ENCODE results near the gene ALDH1L1. TPM values are rescaled to one million over a fixed set of nuclear protein-coding genes. Genes with fewer than 3 reads are reported as not detected.

ALDH1L1 gene
- total RNA-seq, 1 donor from 2014 or later = 0.06 TPM

DNA sequence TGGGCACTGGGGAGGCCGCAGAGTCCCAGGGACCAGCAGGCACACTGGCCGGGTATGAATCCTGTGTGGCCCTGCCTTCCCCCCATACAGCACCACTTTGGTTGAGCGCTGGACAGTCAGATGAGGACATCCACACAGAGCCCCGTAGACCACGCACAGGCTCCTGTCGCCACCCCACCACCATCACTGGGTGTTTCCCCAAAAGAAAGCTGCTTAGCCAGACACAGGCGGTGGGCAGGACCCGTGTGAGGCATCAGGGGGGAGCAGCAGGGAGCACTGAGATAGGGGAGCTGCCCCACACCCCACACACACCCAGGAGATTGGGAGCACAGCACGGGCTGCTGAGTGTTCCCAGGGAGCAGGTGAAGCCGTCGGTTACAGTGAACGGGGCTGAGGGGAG is 54.1 kb downstream of the ALDH1L1 start:
- H3K4me3 ChIP-seq (ENCODE audit: low read depth, low read length) = no peak overlapping the region
- DNase-seq (ENCODE audit: low read depth) = no peak
- TF ChIP-seq, protein P1, sequence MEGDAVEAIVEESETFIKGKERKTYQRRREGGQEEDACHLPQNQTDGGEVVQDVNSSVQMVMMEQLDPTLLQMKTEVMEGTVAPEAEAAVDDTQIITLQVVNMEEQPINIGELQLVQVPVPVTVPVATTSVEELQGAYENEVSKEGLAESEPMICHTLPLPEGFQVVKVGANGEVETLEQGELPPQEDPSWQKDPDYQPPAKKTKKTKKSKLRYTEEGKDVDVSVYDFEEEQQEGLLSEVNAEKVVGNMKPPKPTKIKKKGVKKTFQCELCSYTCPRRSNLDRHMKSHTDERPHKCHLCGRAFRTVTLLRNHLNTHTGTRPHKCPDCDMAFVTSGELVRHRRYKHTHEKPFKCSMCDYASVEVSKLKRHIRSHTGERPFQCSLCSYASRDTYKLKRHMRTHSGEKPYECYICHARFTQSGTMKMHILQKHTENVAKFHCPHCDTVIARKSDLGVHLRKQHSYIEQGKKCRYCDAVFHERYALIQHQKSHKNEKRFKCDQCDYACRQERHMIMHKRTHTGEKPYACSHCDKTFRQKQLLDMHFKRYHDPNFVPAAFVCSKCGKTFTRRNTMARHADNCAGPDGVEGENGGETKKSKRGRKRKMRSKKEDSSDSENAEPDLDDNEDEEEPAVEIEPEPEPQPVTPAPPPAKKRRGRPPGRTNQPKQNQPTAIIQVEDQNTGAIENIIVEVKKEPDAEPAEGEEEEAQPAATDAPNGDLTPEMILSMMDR (conservative IDR thresholded peaks at IDR 0.05; ENCODE audit: low read depth, low read length) = no peak

DNA sequence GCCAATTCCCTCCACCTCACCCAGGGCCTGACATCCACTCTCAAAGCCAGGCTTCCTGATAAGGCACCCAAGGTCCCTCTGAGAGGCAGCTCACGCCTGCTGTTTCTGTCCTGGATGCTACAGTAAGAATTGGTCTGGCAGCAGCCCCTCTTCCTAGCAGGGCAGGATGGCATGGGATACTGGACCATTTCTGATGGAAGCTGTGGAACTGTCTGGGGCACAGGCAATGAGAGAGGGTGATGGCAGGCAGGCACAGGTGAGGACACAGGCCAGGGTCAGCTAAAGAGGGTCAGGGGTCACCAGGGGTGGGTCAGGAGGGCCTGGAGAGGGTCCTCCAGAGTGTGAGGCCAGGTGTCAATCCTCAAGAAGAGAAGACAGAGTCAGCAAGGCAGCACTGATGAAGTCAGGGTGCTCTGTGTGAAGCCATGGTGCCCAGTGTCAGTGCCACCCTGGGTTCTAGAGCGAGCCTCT is 54.6 kb downstream of the ALDH1L1 start:
- H3K4me3 ChIP-seq (ENCODE audit: low read depth, low read length) = no peak overlapping the region
- DNase-seq (ENCODE audit: low read depth) = no peak
- TF ChIP-seq, protein P1 (conservative IDR thresholded peaks at IDR 0.05; ENCODE audit: low read depth, low read length) = no peak

DNA sequence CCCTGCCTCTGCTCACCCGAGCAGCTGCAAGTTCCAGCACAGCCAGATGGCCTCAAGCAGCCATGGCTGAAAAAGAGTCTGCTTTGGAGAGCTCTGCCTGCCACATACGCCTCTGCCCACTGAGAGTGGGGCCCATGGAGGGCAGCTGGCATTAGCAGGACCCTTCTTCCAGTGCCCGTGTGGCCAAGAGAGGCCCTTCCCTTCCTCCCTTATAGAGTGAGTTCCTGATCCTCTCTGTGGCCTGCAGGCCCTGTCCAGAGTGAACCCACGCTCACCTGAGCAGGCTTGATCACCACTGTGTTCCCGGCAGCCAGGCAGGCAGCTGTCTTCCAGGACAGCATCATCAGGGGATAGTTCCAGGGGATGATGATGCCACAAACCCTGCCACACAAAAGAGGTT is 55.0 kb downstream of the ALDH1L1 start:
- H3K4me3 ChIP-seq (ENCODE audit: low read depth, low read length) = no peak overlapping the region
- no peak for DNase-seq (ENCODE audit: low read depth)
- TF ChIP-seq, protein P1 (conservative IDR thresholded peaks at IDR 0.05; ENCODE audit: low read depth, low read length) = no peak

DNA sequence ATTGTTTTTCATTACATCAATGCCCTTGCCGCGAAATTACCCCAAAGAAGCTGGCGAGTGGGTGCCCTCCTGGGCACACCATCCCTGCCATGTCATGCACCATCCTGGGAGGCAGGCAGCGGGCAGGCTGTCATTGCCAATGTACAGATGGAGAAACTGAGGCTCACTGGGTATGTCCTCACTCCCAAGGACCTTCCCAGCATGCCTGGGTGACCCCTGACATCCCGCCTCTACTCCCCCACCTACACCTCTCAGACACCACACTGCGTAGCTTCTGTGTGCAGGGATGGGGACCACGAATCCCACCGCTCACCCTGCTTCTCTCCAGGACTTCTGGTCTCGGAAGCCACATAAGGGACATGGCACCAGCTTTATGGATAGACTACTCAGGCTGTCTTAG is 55.5 kb downstream of the ALDH1L1 start:
- H3K4me3 ChIP-seq (ENCODE audit: low read depth, low read length) = no peak overlapping the region
- TF ChIP-seq, protein P1 (conservative IDR thresholded peaks at IDR 0.05; ENCODE audit: low read depth, low read length) = no peak
- no peak for DNase-seq (ENCODE audit: low read depth)

DNA sequence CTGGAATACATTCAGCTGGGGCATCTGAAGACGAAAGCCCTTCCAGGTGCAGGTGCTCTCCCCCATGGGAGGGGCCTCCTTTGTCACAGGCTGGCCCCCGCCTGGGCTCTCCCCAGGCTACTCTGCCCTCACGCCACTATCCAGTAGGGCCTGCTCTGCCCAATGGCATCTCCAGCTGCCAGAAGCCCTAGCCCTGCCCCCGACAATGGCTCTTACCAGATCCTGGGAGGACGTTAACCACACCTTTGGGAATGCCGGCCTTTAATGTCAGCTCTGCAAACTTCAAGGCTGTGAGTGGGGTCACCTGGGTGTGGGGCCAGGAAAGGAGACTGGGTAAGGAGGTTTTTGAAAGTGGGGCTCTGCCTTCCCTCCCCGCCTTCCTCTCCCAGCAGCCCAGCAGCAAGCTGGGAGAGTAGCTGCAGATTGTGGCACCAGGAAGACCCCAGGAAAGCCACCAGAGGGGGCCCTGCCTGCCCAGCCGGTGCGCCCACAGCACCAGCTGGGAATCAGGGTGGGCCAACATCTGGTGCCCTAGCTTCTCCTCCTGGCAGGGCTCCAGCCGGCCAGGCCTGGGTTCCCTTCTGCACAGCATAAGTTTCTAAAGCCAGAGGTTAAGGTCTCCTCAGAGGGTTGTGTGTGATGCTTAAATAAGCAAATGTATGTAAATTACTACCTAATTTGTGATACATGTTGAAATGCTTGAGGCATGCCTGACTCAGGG is 56.1 kb downstream of the ALDH1L1 start:
- H3K4me3 ChIP-seq (ENCODE audit: low read depth, low read length) = no peak overlapping the region
- TF ChIP-seq, protein P1 (conservative IDR thresholded peaks at IDR 0.05; ENCODE audit: low read depth, low read length) = no peak
- DNase-seq (ENCODE audit: low read depth) = no peak

DNA sequence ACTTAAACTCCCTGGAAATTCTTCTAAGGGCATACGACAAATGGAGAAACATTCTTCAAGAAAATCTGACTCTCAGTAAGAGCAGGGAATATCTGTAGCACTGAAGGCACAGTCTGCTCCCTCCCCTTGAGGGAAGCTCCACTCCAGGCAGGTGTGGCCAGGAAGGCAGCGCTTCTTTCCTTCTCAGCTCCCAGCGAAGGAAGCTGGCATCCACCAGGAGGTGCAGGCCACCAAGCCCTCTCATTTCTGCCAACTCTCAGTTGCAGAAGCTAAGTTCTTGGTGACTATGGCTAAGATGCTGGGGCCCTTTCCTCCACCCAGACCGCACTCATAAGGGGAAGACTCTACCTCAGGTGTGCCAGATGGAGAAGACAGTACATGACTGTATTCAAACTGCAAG is 58.8 kb downstream of the ALDH1L1 start:
- TF ChIP-seq, protein P1 (conservative IDR thresholded peaks at IDR 0.05; ENCODE audit: low read depth, low read length) = no peak
- no peak for DNase-seq (ENCODE audit: low read depth)
- H3K4me3 ChIP-seq (ENCODE audit: low read depth, low read length) = no peak overlapping the region

DNA sequence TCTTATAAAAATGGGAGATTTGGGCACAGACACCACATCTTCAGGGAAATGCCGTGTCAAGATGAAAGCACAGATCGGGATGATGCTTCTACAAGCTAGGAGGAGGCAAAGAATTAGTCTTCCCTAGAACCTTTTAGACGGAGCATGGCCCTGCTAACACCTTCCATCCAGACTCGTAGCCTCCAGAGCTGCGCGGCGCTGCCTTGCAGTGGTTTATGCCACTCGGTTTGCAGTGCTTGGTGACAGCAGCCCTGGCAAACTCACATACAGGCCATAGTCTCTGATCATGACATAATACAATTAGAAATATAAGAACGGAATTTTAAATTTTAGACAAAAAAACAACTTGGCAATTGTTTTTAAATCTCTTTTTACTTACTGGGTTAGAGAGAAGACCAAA is 59.3 kb downstream of the ALDH1L1 start:
- H3K4me3 ChIP-seq (ENCODE audit: low read depth, low read length) = no peak overlapping the region
- no peak for DNase-seq (ENCODE audit: low read depth)
- TF ChIP-seq, protein P1 (conservative IDR thresholded peaks at IDR 0.05; ENCODE audit: low read depth, low read length) = no peak
